Adrenal gland (tissue), 12 donors: ENCODE results near the gene TMEM95. TPM values are rescaled to one million over a fixed set of nuclear protein-coding genes. Genes with fewer than 3 reads are reported as not detected.
A peak's percentile ranks its signal among the peaks of the same experiment; 100 is the strongest.
"Not testable (repeated sequence)": the region's sequence is repeated elsewhere in the genome, so short reads cannot be mapped to it uniquely, and the experiment has no call there.

Experiments used
- DNase-seq, 7 donors: peaks; one replicate each; pipeline ENCODE4 v3.0.0-alpha.2; 2019 to 2020
- H3K27ac ChIP-seq, 5 donors: fragments of 200-600 bp; sonication (generic) in 4 of 5; 1 replicate in 3 of 5; 2 replicates in 2 of 5; pipeline versions ENCODE4 v1.5.1 to v1.8.0; 2016 to 2020; ENCODE audit warnings: mild to moderate bottlenecking in 1 of 5
- H3K27me3 ChIP-seq: fragments of 200-600 bp; 2 replicates; pipeline ENCODE4 v1.8.0; 2021
- H3K36me3 ChIP-seq, 2 donors: fragments of 200-600 bp; replicated peaks in 1 of 2; 1 replicate in 1 of 2; 2 replicates in 1 of 2; pipeline versions ENCODE4 v1.5.1 to v1.8.0; 2018 to 2022
- H3K4me1 ChIP-seq, 2 donors: fragments of 200-600 bp; replicated peaks in 1 of 2; 1 replicate in 1 of 2; 2 replicates in 1 of 2; pipeline versions ENCODE4 v1.5.1 to v1.8.0; 2018 to 2021
- H3K4me3 ChIP-seq, 4 donors: fragments of 200-600 bp; sonication (generic) in 3 of 4; one replicate each; pipeline ENCODE4 v1.5.1; 2016 to 2018
- H3K9me3 ChIP-seq, 3 donors: fragments of 200-600 bp; sonication (generic) in 1 of 3; replicated peaks in 1 of 3; 1 replicate in 2 of 3; 2 replicates in 1 of 3; pipeline versions ENCODE4 v1.5.1 to v1.8.0; 2016 to 2021
- POLR2A ChIP-seq, 2 donors: fragments of 450-650 bp; IDR thresholded peaks; one replicate each; pipeline ENCODE4 v1.6.1; 2017; ENCODE audit warnings: antibody characterized with exemption in 2 of 2, mild to moderate bottlenecking in 2 of 2, moderate library complexity in 1 of 2
- WGBS, 4 donors: extraction: QIAGEN DNeasy Blood & Tissue Kit in 2 of 4; methylation state at CpG; one replicate each; pipeline versions ENCODE4 v1.1.5 to v1.1.7; 2013 to 2017; 5-methylcytosine and 5-hydroxymethylcytosine counted together
- intact Hi-C, 2 donors: fragments of 100-400 bp; cut with DNase I; formaldehyde crosslinking; loops; one replicate each; pipeline versions ENCODE4 v1.14.1 to v1.15.0; 2022 to 2023
- polyA plus RNA-seq, 3 donors: library from polyadenylated mRNA; stranded (reverse); fragments of 200-250 nt in 2 of 3; fragments of 350-450 nt in 1 of 3; fragmentation: Illumina TruSeq in 1 of 3; extraction: RNeasy Lipid Tissue Mini Kit (QIAGEN cat#74804) in 1 of 3; gene quantifications; one replicate each; pipeline ENCODE4 v1.2.3, GENCODE V29; 2013 to 2014
- total RNA-seq, 9 donors: library from RNA; depleted of rRNA in 4 of 9; stranded (reverse); fragments of >200 nt in 4 of 9; fragments of 120-200 nt in 1 of 9; fragmentation: NEBNext Ultra II Directional in 1 of 9; extraction: Animal tissue kit (Norgen Biotek cat#: 25700) in 1 of 9; gene quantifications; one replicate each; pipeline versions ENCODE4 v1.1.0 to v1.2.4, GENCODE V29; 2013 to 2023
- TF ChIP-seq, protein P1 (sequence below), 6 experiments: fragments of 450-650 bp in 4 of 6; fragments of 200-600 bp in 2 of 6; sonication (generic) in 1 of 6; IDR thresholded peaks; 1 replicate in 5 of 6; 2 replicates in 1 of 6; pipeline versions ENCODE4 v1.5.1 to v1.8.0; 2016 to 2021; ENCODE audit warnings: antibody characterized with exemption in 6 of 6, mild to moderate bottlenecking in 2 of 6, moderate library complexity in 1 of 6
- donor health status: healthy with polysubstance abuse.
- donor health status: Bipolar disorder and iron deficiency.
- donor health status: DM: yes; HTN: yes; CAD: no.
- donor health status: DM: no; HTN: no; CAD: no.
- donor health status: DM: no; HTN: no; CAD: no.
- donor health status: DM: yes; HTN: yes; CAD: no.

The TMEM95 gene
- total and polyA plus RNA-seq, 12 donors: not detected

DNA sequence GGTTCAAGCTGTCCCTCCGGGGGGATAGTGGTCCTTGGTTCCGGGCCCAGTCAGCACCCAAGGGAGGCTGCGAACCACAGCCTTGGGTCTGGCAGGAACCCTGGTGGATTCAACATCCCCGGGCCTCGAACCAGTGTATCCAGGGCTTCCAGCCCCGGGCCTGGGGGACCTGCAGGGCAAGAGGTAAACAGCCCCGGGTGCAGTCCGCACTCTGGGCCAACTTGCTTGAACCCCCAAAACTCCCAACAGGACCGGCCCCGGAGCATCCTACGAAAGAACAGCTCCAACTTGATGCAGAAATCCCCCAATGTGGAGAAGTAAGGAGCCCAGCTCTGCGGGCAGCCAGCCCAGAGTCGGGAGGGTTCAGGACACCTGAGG, 24.3 kb upstream of the TMEM95 start:
- Histone ChIP-seq H3K4me1 (peaks cover 4 to 17% of the 10 kb centered on the region in 2 donors), H3K36me3 (peaks cover 0 to 6% of the 10 kb centered on the region in 2 donors), H3K27me3 (no peaks in the 10 kb centered on the region), H3K27ac (peak overlapping the region in 4 of 5 donors; percentile 76 to 94 (median 84)), H3K9me3 (no peaks in the 10 kb centered on the region), H3K4me3 (peak overlapping the region in 2 of 4 donors; percentile 63 to 65)
- 59 to 86% (median 70%) methylated on average over 5 to 13 of the region's 13 CpGs for WGBS, 4 donors
- TF ChIP-seq POLR2A (IDR thresholded peaks at IDR 0.05): no peak
- TF ChIP-seq, protein P1, sequence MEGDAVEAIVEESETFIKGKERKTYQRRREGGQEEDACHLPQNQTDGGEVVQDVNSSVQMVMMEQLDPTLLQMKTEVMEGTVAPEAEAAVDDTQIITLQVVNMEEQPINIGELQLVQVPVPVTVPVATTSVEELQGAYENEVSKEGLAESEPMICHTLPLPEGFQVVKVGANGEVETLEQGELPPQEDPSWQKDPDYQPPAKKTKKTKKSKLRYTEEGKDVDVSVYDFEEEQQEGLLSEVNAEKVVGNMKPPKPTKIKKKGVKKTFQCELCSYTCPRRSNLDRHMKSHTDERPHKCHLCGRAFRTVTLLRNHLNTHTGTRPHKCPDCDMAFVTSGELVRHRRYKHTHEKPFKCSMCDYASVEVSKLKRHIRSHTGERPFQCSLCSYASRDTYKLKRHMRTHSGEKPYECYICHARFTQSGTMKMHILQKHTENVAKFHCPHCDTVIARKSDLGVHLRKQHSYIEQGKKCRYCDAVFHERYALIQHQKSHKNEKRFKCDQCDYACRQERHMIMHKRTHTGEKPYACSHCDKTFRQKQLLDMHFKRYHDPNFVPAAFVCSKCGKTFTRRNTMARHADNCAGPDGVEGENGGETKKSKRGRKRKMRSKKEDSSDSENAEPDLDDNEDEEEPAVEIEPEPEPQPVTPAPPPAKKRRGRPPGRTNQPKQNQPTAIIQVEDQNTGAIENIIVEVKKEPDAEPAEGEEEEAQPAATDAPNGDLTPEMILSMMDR (IDR thresholded peaks at IDR 0.05): no peak
- intact Hi-C loops: no loop called here
- no peak for DNase-seq

DNA sequence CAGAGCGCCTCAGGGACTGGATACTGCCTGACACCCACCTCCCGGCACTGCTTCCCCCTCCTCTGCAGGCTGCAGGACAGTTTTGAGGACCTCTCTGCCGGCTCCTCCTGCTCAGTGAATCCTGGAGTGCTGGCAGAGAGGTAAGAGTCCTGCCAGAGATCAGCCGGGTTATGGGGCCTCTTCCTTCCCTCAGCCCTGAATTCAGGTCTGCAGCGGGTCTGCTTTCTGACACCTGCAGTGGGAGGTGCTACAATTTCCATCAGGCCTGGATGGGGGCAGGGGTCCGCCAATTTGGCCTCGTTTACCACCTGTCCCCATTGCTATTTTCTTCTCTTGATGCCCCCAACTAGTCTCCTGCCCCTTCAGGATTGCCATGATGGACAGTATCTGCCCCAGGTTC, 22.8 kb upstream of the TMEM95 start:
- intact Hi-C loops: no loop called here
- Histone ChIP-seq H3K4me3 (no peak overlapping the region), H3K27me3 (no peaks in the 10 kb centered on the region), H3K9me3 (no peaks in the 10 kb centered on the region), H3K4me1 (peaks cover 4 to 17% of the 10 kb centered on the region in 2 donors), H3K27ac (no peak overlapping the region), H3K36me3 (no peaks in the 10 kb centered on the region)
- TF ChIP-seq, protein P1 (IDR thresholded peaks at IDR 0.05): no peak
- TF ChIP-seq POLR2A (IDR thresholded peaks at IDR 0.05): no peak
- WGBS, 4 donors: 42 to 54% (median 48%) methylated on average over 4 to 7 of the region's 7 CpGs
- DNase-seq: no peak

DNA sequence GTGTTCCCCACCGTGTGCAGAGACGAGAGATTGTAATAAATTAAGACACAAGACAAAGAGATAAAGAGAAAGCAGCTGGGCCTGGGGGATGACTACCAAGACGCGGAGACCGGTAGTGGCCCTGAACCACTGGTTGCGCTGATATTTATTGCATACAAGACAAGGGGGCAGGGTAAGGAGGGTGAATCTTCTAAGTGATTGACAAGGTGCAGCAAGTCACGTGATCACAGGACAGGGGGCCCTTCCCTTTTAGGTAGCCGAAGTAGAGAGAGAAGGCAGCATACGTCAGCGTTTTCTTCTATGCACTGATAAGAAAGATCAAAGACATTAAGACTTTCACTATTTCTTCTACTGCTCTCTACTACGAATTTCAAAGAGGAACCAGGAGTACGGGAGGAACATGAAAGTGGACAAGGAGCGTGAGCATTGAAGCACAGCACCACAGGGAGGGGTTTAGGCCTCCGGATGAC, 22.3 kb upstream of the TMEM95 start:
- H3K27ac ChIP-seq, DNase-seq, intact Hi-C loops, H3K27me3 ChIP-seq, H3K36me3 ChIP-seq, H3K4me3 ChIP-seq, H3K9me3 ChIP-seq: not testable (repeated sequence)
- peaks cover 4 to 17% of the 10 kb centered on the region in 2 donors for H3K4me1 ChIP-seq
- 19 to 37% (median 28%) methylated on average over 13 to 14 of the region's 14 CpGs for WGBS, 4 donors

DNA sequence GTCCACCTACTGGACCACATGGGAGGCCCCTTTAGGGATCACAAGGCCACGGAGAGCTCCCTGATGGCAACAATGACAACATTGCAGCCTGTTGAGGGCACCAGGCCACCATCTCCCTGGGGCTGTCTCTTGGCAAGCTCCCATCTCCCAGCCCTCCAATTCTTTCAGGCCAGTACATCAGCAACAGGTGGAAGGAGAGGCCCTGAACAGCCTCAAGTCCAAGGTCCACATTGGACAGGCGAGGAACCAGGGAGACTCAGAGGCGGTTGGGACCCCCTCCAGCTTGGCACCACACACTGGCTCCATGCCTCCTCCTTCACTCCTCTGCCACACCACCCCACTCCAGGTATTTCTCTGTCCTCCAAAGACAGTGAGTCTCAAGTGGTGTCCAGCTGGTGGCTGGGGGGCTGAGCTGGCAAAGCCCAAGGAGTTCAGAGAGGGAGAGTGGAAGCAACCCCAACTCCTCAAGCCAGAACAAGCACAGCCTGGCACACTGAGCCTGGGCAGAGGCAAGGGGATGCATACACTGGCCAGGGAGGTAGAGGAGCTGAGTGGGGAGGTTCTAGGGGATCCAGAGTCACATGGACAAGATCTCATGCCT, 19.9 kb upstream of the TMEM95 start:
- Histone ChIP-seq H3K9me3 (no peaks in the 10 kb centered on the region), H3K36me3 (no peaks in the 10 kb centered on the region), H3K27ac (no peak overlapping the region), H3K4me3 (no peak overlapping the region), H3K27me3 (no peaks in the 10 kb centered on the region), H3K4me1 (peaks cover 4 to 6% of the 10 kb centered on the region in 2 donors)
- DNase-seq: no peak
- intact Hi-C loops: no loop called here
- WGBS, 4 donors: 62 to 88% (median 86%) methylated on average over 3 of the region's 3 CpGs; no CpG with 5 or more reads in 1 of the 4 donors
- TF ChIP-seq, protein P1 (IDR thresholded peaks at IDR 0.05): no peak
- TF ChIP-seq POLR2A (IDR thresholded peaks at IDR 0.05): no peak

DNA sequence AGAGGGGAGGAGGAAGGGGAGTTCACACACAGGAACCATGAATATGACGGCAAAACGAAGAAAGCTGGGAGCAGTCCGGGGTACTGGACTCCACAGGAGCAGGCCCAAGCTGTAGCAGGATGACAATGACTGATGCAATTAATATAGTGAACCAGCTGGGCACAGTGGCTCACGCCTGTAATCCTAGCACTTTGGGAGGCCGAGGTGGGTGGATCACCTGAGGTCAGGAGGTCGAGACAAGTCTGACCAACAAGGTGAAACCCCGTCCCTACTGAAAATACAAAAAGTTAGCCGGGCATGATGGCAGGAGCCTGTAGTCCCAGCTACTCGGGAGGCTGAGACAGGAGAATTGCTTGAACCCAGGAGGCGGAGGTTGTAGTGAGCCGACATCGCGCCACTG, 19.2 kb upstream of the TMEM95 start:
- H3K27me3 ChIP-seq, H3K27ac ChIP-seq, intact Hi-C loops, DNase-seq, H3K4me3 ChIP-seq, H3K4me1 ChIP-seq, H3K36me3 ChIP-seq, H3K9me3 ChIP-seq: not testable (repeated sequence)
- 81 to 91% (median 84%) methylated on average over 13 of the region's 13 CpGs for WGBS, 4 donors
